GM21360 (cell line): ENCODE measurements around the gene PAH.

Experiments
- ATAC-seq: cut with Tn5 transposase; IDR thresholded peaks from one replicate; pipeline ENCODE4 v1.9.1; 2021; ENCODE audit warnings: mild to moderate bottlenecking, moderate library complexity; ENCODE audit not compliant: unreplicated experiment

The PAH gene

GRCh38 chr12:102950950-102951619 is 34.0 kb upstream of the PAH start:
- ATAC-seq: no peak

GRCh38 chr12:102950107-102950949 is 33.3 kb upstream of the PAH start:
- ATAC-seq: no peak

- ATAC-seq: no peak
Observed at GRCh38 chr12:102948941-102949352, 31.9 kb upstream of the PAH start.

- no peak for ATAC-seq
Observed at GRCh38 chr12:102946042-102946441, 29.0 kb upstream of the PAH start.

GRCh38 chr12:102939670-102940222 is 22.7 kb upstream of the PAH start:
- ATAC-seq: no peak

GRCh38 chr12:102939059-102939458 is 22.0 kb upstream of the PAH start:
- ATAC-seq: no peak

- no peak for ATAC-seq
Observed at GRCh38 chr12:102933168-102933567, 16.1 kb upstream of the PAH start.

GRCh38 chr12:102927220-102927619 is 10.2 kb upstream of the PAH start:
- ATAC-seq: no peak

GRCh38 chr12:102921240-102921639 is 4.2 kb upstream of the PAH start:
- ATAC-seq: no peak

GRCh38 chr12:102920271-102920670 is 3.2 kb upstream of the PAH start:
- ATAC-seq: no peak

GRCh38 chr12:102918840-102919239 is 1.8 kb upstream of the PAH start:
- no peak for ATAC-seq

GRCh38 chr12:102916252-102917025 is 605 bp downstream of the PAH start:
- ATAC-seq: no peak

- ATAC-seq: no peak
Observed at GRCh38 chr12:102913453-102914226, 3.4 kb downstream of the PAH start.

- no peak for ATAC-seq
Observed at GRCh38 chr12:102912258-102912657, 4.8 kb downstream of the PAH start.

GRCh38 chr12:102911320-102911719 is 5.7 kb downstream of the PAH start:
- no peak for ATAC-seq

GRCh38 chr12:102910792-102911191 is 6.3 kb downstream of the PAH start:
- ATAC-seq: no peak

- ATAC-seq: no peak
Observed at GRCh38 chr12:102910137-102910536, 6.9 kb downstream of the PAH start.

- ATAC-seq: no peak
Observed at GRCh38 chr12:102907918-102908317, 9.1 kb downstream of the PAH start.

- ATAC-seq: no peak
Observed at GRCh38 chr12:102905229-102905628, 11.8 kb downstream of the PAH start.

GRCh38 chr12:102903337-102904007 is 13.6 kb downstream of the PAH start:
- no peak for ATAC-seq
